ENCODE data around the gene PRPS1. TPM values are rescaled to one million over a fixed set of nuclear protein-coding genes. Genes with fewer than 3 reads are reported as not detected.

The PRPS1 gene
- 39.7 TPM for total RNA-seq

DNA sequence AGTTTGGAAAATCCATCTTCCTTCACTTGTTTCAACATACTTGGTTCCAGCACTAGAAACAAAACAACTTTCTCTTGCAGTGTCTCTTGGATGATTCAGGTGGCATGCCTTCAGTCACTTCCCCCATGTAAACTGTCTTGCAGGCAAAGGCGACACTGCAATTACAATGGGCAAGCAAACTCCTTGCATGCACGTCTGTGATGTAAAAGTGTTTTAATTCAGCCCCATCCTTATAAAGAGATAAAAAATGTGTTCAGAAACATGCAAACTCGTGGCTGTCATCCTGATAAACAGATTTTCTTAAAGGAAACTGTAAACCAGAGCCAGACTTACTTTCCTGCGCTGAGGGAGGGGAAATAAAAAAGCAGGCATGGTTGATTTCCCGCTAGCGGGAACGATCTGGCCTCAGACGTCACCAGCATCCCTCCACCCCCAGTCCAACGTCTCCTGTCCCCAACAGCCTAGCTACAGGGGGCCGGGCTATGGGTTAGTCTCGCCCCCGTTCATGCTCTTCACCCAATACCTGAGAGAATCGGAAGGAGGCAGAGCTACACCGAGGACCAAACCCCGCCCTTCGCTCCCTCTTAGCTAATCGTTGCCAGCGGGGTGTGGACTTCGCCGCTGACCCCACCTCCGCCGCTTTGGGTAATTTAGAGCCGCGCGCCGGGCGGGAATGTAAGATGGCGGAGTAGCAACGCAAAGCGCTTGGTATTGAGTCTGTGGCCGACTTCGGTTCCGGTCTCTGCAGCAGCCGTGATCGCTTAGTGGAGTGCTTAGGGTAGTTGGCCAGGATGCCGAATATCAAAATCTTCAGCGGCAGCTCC lies at the start of gene PRPS1:
TSS of gene PRPS1 (plus strand) at position 673 of the 824 bp plus-strand sequence. CDS start at position 792, 119 bp downstream.

Other genes with a start within 250 kb of the PRPS1 start
- gene FRMPD3, start 178.9 kb upstream of the PRPS1 start, total RNA-seq: 3.2 TPM
- gene TSC22D3, start 147.3 kb downstream of the PRPS1 start, total RNA-seq: 70.4 TPM
- not detected for gene NCBP2L, start 149.2 kb downstream of the PRPS1 start, total RNA-seq
- 45.0 TPM for gene MID2, start 197.4 kb downstream of the PRPS1 start, total RNA-seq

Data from diencephalon (tissue), 1 donor.